Keratinocyte (primary cell): ENCODE results near the gene ABHD4.

Source experiments
- EZH2 ChIP-seq: IDR thresholded peaks from one replicate; pipeline ENCODE4 v1.6.1; 2012; ENCODE audit warnings: inconsistent platforms, mild to moderate bottlenecking, low read length, moderate library complexity
- TF ChIP-seq, protein P1 (sequence below), 3 experiments: IDR thresholded peaks in 1 of 3; conservative IDR thresholded peaks in 1 of 3; optimal IDR thresholded peaks in 1 of 3; 2 replicates in 2 of 3; 3 replicates in 1 of 3; pipeline versions ENCODE3 to v1.5.1; 2011; ENCODE audit warnings: low read length in 3 of 3, mild to moderate bottlenecking in 3 of 3, moderate library complexity in 2 of 3, control low read depth in 1 of 3, inconsistent platforms in 1 of 3; ENCODE audit not compliant: insufficient read depth in 2 of 3; ENCODE audit errors: extremely low read depth in 1 of 3

DNA sequence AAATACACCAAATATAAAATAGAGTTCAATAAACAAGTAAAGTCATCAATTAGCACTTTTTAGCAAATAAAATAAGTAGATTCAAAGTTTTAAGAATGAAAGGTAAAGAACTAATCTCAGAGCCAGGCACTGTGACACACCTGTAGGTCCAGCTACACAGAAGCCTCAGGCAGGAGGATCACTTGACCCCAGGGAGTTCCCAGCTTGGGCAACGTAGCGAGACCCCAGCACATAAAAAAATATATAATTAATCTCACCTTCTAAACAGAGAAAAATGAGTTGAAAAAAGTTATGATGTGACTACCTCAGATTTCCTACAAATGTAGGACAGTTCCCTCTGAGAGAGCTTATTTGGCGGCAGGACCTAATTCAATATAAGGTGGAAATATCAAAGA, 28.4 kb upstream of the ABHD4 start:
- TF ChIP-seq, protein P1, sequence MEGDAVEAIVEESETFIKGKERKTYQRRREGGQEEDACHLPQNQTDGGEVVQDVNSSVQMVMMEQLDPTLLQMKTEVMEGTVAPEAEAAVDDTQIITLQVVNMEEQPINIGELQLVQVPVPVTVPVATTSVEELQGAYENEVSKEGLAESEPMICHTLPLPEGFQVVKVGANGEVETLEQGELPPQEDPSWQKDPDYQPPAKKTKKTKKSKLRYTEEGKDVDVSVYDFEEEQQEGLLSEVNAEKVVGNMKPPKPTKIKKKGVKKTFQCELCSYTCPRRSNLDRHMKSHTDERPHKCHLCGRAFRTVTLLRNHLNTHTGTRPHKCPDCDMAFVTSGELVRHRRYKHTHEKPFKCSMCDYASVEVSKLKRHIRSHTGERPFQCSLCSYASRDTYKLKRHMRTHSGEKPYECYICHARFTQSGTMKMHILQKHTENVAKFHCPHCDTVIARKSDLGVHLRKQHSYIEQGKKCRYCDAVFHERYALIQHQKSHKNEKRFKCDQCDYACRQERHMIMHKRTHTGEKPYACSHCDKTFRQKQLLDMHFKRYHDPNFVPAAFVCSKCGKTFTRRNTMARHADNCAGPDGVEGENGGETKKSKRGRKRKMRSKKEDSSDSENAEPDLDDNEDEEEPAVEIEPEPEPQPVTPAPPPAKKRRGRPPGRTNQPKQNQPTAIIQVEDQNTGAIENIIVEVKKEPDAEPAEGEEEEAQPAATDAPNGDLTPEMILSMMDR (optimal IDR thresholded peaks at IDR 0.05 in 1 of 3, IDR thresholded peaks at IDR 0.05 in 1 of 3, conservative IDR thresholded peaks at IDR 0.05 in 1 of 3; ENCODE audit: extremely low read depth in 1 of 3, insufficient read depth in 2 of 3, low read length in 3 of 3) = no peak
- TF ChIP-seq EZH2 = no peak
